A549 (cell line): ENCODE results near the gene IGFL3. TPM values are rescaled to one million over a fixed set of nuclear protein-coding genes. Genes with fewer than 3 reads are reported as not detected.

Experiments used
- ATAC-seq, 2 experiments: fragments of 200-7000 bp in 1 of 2; fragments of >200 bp in 1 of 2; cut with Nextera tagmentation in 1 of 2; cut with Tn5 transposase in 1 of 2; 3 replicates each; pipeline versions ENCODE4 v1.8.0 to v1.9.1; 2018 to 2020; ENCODE audit warnings: mild to moderate bottlenecking in 1 of 2, moderate library complexity in 1 of 2
- CTCF ChIA-PET: fragments of 300-600 bp; sonication (Branson Sonifier 250); formaldehyde crosslinking; extraction: SDS; loops from one replicate; lab custom pipeline; 2021; ENCODE audit warnings: antibody characterized with exemption, inconsistent platforms; lab: Yijun Ruan, JAX
- POLR2A ChIA-PET: fragments of 350-600 bp; formaldehyde crosslinking; extraction: SDS; loops from one replicate; lab custom pipeline; 2021; ENCODE audit warnings: antibody characterized with exemption, inconsistent platforms; lab: Yijun Ruan, JAX
- DNase-seq, 2 experiments: peaks; one replicate each; pipeline versions ENCODE4 v3.0.0 to v3.0.0-alpha.2; 2011 to 2016; ENCODE audit warnings: low read depth in 1 of 2, low spot score in 1 of 2
- FAIRE-seq: peaks from 2 replicates; lab custom pipeline; 2011; peaks lifted over from hg19 to GRCh38; lab: Jason Lieb, UNC
- H3K27ac ChIP-seq, 2 experiments: fragments of >200 bp; sonication (Bioruptor Twin); formaldehyde crosslinking; 3 replicates each; pipeline ENCODE4 v1.5.1; 2016 to 2017
- H3K4me1 ChIP-seq: fragments of >200 bp; sonication (Bioruptor Twin); formaldehyde crosslinking; 3 replicates; pipeline ENCODE4 v1.6.1; 2016
- H3K4me2 ChIP-seq: fragments of >200 bp; sonication (Bioruptor Twin); formaldehyde crosslinking; 3 replicates; pipeline ENCODE4 v1.6.1; 2016
- H3K4me3 ChIP-seq: fragments of >200 bp; sonication (Bioruptor Twin); formaldehyde crosslinking; 3 replicates; pipeline ENCODE4 v1.5.1; 2016
- H3K9me3 ChIP-seq: fragments of >200 bp; sonication (Bioruptor Twin); formaldehyde crosslinking; 3 replicates; pipeline ENCODE4 v1.6.1; 2016
- BCL3 ChIP-seq: fragments of >200 bp; sonication (Bioruptor Twin); formaldehyde crosslinking; IDR thresholded peaks from 3 replicates; pipeline ENCODE4 v1.6.1; 2016
- CTCF ChIP-seq: fragments of >200 bp; sonication (Bioruptor Twin); formaldehyde crosslinking; IDR thresholded peaks from 3 replicates; pipeline ENCODE4 v1.5.1; 2016
- ELK1 ChIP-seq: fragments of 150-350 bp; IDR thresholded peaks from 2 replicates; pipeline ENCODE4 v1.6.1; 2014; ENCODE audit warnings: low read depth, mild to moderate bottlenecking, low read length
- FOSL2 ChIP-seq, 2 experiments: fragments of 450-650 bp in 1 of 2; fragments of >200 bp in 1 of 2; sonication (Bioruptor Twin) in 1 of 2; formaldehyde crosslinking; IDR thresholded peaks; 2 replicates each; pipeline versions ENCODE4 v1.5.0 to v1.6.1; 2016 to 2020; ENCODE audit warnings: mild to moderate bottlenecking in 1 of 2, moderate library complexity in 1 of 2
- GATA3 ChIP-seq: IDR thresholded peaks from 2 replicates; pipeline ENCODE4 v1.6.1; 2012; ENCODE audit warnings: borderline replicate concordance
- HMGXB4 ChIP-seq: fragments of 250-450 bp; sonication (Bioruptor Pico); IDR thresholded peaks from 2 replicates; pipeline ENCODE4 v1.5.0; 2021; ENCODE audit warnings: mild to moderate bottlenecking, moderate library complexity, borderline replicate concordance
- HOXA7 ChIP-seq: fragments of 250-450 bp; sonication (Bioruptor Pico); IDR thresholded peaks from 2 replicates; pipeline ENCODE4 v1.5.0; 2020; ENCODE audit warnings: mild to moderate bottlenecking, moderate library complexity
- RFX5 ChIP-seq: fragments of 450-650 bp; IDR thresholded peaks from 2 replicates; pipeline ENCODE4 v1.7.1; 2014; ENCODE audit warnings: antibody characterized with exemption, mild to moderate bottlenecking, moderate library complexity
- WGBS: methylation state at CpG from one replicate; pipeline ENCODE4 v1.1.6; 2017; ENCODE audit errors: missing lambda C conversion rate; 5-methylcytosine and 5-hydroxymethylcytosine counted together
- polyA plus RNA-seq, 4 experiments: library from polyadenylated mRNA; depleted of rRNA in 3 of 4; stranded (reverse); fragments of >200 nt; fragmentation: RNase III in 1 of 4; extraction: RNeasy Plus Mini Kit Qiagen cat#74134 plus additional on column Dnase treatment in 1 of 4; gene quantifications; 2 replicates in 3 of 4; 3 replicates in 1 of 4; pipeline ENCODE4 v1.2.3, GENCODE V29; 2011 to 2017

Gene IGFL3
- polyA plus RNA-seq, 2 of the 4 experiments (the other 2 are of a cell fraction), result 1.1 TPM; not detected in 1

- Histone ChIP-seq H3K9me3 (peaks cover 2% of the 10 kb centered on the region; the same call in 1 of the 3 replicates), H3K4me2 (peak overlapping the region; percentile 90), H3K27ac (peak overlapping the region; percentile 72 to 86), H3K4me3 (peak overlapping the region; percentile 59), H3K4me1 (peaks cover 40% of the 10 kb centered on the region)
- CTCF ChIA-PET, result interaction anchor here (1.0 to 19.9 kb wide), 39 partner anchors 13 to 467 kb away, joined by 3 to 1009 read pairs (median 6); partner anchors contain the start of genes CCDC61, FOXA3, IGFL4 and MYPOP
- no peak for ATAC-seq
- no peak for DNase-seq
- TF ChIP-seq GATA3, result no peak
- TF ChIP-seq CTCF, result 0 out of 3 replicates have a peak, but pooled peaks have one; percentile 14
- POLR2A ChIA-PET, result interaction anchor here (0.6 to 2.3 kb wide), 7 partner anchors 21 to 396 kb away, joined by 3 to 16 read pairs (median 4); no protein-coding TSS in a partner anchor
- 37% methylated on average over 9 of the region's 9 CpGs for WGBS
- FAIRE-seq, result peak; percentile 59
Measured at GRCh38 chr19:46076031-46076880, 48.2 kb downstream of the IGFL3 start.

- ATAC-seq (no peak), FAIRE-seq (peak; percentile 94), DNase-seq (no peak)
- WGBS, result 75% methylated on average over 3 of the region's 3 CpGs
- Histone ChIP-seq H3K4me3 (no peak overlapping the region), H3K4me2 (no peak overlapping the region), H3K27ac (peak overlapping the region; percentile 34 to 73; a peak in 5 of 6 replicates), H3K4me1 (peaks cover 49% of the 10 kb centered on the region), H3K9me3 (peaks cover 2% of the 10 kb centered on the region; the same call in 1 of the 3 replicates)
- TF ChIP-seq FOSL2 (IDR thresholded peaks at IDR 0.05), result no peak
- 0 out of 2 replicates have a peak, but pooled peaks have one; percentile 5 for TF ChIP-seq FOSL2 (CRISPR knock-in tag; IDR thresholded peaks at IDR 0.05)
- no peak for TF ChIP-seq GATA3
- TF ChIP-seq HOXA7 (CRISPR knock-in tag), result no peak
- no peak for TF ChIP-seq ELK1
- TF ChIP-seq HMGXB4 (CRISPR knock-in tag), result no peak
- TF ChIP-seq RFX5, result no peak
- TF ChIP-seq BCL3, result no peak
- CTCF ChIA-PET, result interaction anchor here (0.5 to 36.0 kb wide), 14 partner anchors 9 to 256 kb away, joined by 3 to 713 read pairs (median 6); partner anchors contain the start of gene IGFL4
- POLR2A ChIA-PET, result no interaction called here
Measured at GRCh38 chr19:46073268-46073922, 51.1 kb downstream of the IGFL3 start.

Other genes starting within 250 kb of the IGFL3 start
- gene IRF2BP1, start 238.5 kb downstream of the IGFL3 start, polyA plus RNA-seq (2011; rRNA removed), result 9.5 and 10.9 TPM in 2 replicates
- gene IRF2BP1, start 238.5 kb downstream of the IGFL3 start, polyA plus RNA-seq (2017; fragmentation: RNase III; extraction: RNeasy Plus Mini Kit Qiagen cat#74134 plus additional on column Dnase treatment), result 20.1 to 23.1 TPM (median 21.3 TPM) in 3 replicates
- 2.1 and 3.4 TPM in 2 replicates for gene MYPOP, start 222.1 kb downstream of the IGFL3 start, polyA plus RNA-seq (2011; rRNA removed)
- gene MYPOP, start 222.1 kb downstream of the IGFL3 start, polyA plus RNA-seq (2017; fragmentation: RNase III; extraction: RNeasy Plus Mini Kit Qiagen cat#74134 plus additional on column Dnase treatment), result 7.9 to 10.6 TPM (median 10.5 TPM) in 3 replicates
- not detected in 2 replicates for gene NANOS2, start 209.9 kb downstream of the IGFL3 start, polyA plus RNA-seq (2011; rRNA removed)
- not detected in 3 replicates for gene NANOS2, start 209.9 kb downstream of the IGFL3 start, polyA plus RNA-seq (2017; fragmentation: RNase III; extraction: RNeasy Plus Mini Kit Qiagen cat#74134 plus additional on column Dnase treatment)
- gene NOVA2, start 150.8 kb downstream of the IGFL3 start, polyA plus RNA-seq (2011; rRNA removed), result 0.06 and 0.17 TPM in 2 replicates
- 0.13 to 0.30 TPM (median 0.24 TPM) in 3 replicates for gene NOVA2, start 150.8 kb downstream of the IGFL3 start, polyA plus RNA-seq (2017; fragmentation: RNase III; extraction: RNeasy Plus Mini Kit Qiagen cat#74134 plus additional on column Dnase treatment)
- 3.2 and 4.1 TPM in 2 replicates for gene CCDC61, start 129.2 kb downstream of the IGFL3 start, polyA plus RNA-seq (2011; rRNA removed)
- gene CCDC61, start 129.2 kb downstream of the IGFL3 start, polyA plus RNA-seq (2017; fragmentation: RNase III; extraction: RNeasy Plus Mini Kit Qiagen cat#74134 plus additional on column Dnase treatment), result 6.9 to 9.0 TPM (median 8.2 TPM) in 3 replicates
- gene PGLYRP1, start 101.6 kb downstream of the IGFL3 start, polyA plus RNA-seq (2011; rRNA removed), result not detected in 2 replicates
- gene PGLYRP1, start 101.6 kb downstream of the IGFL3 start, polyA plus RNA-seq (2017; fragmentation: RNase III; extraction: RNeasy Plus Mini Kit Qiagen cat#74134 plus additional on column Dnase treatment), result not detected in 3 replicates
- 1.7 and 2.4 TPM in 2 replicates for gene IGFL4, start 83.7 kb downstream of the IGFL3 start, polyA plus RNA-seq (2011; rRNA removed)
- gene IGFL4, start 83.7 kb downstream of the IGFL3 start, polyA plus RNA-seq (2017; fragmentation: RNase III; extraction: RNeasy Plus Mini Kit Qiagen cat#74134 plus additional on column Dnase treatment), result 1.3 to 3.1 TPM (median 2.8 TPM) in 3 replicates
- 0.78 and 1.9 TPM in 2 replicates for gene IGFL2, start 23.6 kb upstream of the IGFL3 start, polyA plus RNA-seq (2011; rRNA removed)
- 0.21 to 1.4 TPM (median 1.1 TPM) in 3 replicates for gene IGFL2, start 23.6 kb upstream of the IGFL3 start, polyA plus RNA-seq (2017; fragmentation: RNase III; extraction: RNeasy Plus Mini Kit Qiagen cat#74134 plus additional on column Dnase treatment)
- 0.70 and 0.88 TPM in 2 replicates for gene IGFL1, start 105.1 kb upstream of the IGFL3 start, polyA plus RNA-seq (2011; rRNA removed)
- 1.0 to 1.9 TPM (median 1.1 TPM) in 3 replicates for gene IGFL1, start 105.1 kb upstream of the IGFL3 start, polyA plus RNA-seq (2017; fragmentation: RNase III; extraction: RNeasy Plus Mini Kit Qiagen cat#74134 plus additional on column Dnase treatment)
- gene HIF3A, start 172.4 kb upstream of the IGFL3 start, polyA plus RNA-seq (2011; rRNA removed), result not detected in 2 replicates
- gene HIF3A, start 172.4 kb upstream of the IGFL3 start, polyA plus RNA-seq (2017; fragmentation: RNase III; extraction: RNeasy Plus Mini Kit Qiagen cat#74134 plus additional on column Dnase treatment), result not detected in 3 replicates
- 107 and 126 TPM in 2 replicates for gene PPP5C, start 222.4 kb upstream of the IGFL3 start, polyA plus RNA-seq (2011; rRNA removed)
- 93.5 to 99.8 TPM (median 94.2 TPM) in 3 replicates for gene PPP5C, start 222.4 kb upstream of the IGFL3 start, polyA plus RNA-seq (2017; fragmentation: RNase III; extraction: RNeasy Plus Mini Kit Qiagen cat#74134 plus additional on column Dnase treatment)